A549 (cell line): Measurements from ENCODE around the gene CFAP99. TPM values are rescaled to one million over a fixed set of nuclear protein-coding genes. Genes with fewer than 3 reads are reported as not detected.

Source experiments
- ATAC-seq, 2 experiments: fragments of 200-7000 bp in 1 of 2; fragments of >200 bp in 1 of 2; cut with Nextera tagmentation in 1 of 2; cut with Tn5 transposase in 1 of 2; 3 replicates each; pipeline versions ENCODE4 v1.8.0 to v1.9.1; 2018 to 2020; ENCODE audit warnings: mild to moderate bottlenecking in 1 of 2, moderate library complexity in 1 of 2
- CTCF ChIA-PET: fragments of 300-600 bp; sonication (Branson Sonifier 250); formaldehyde crosslinking; extraction: SDS; loops from one replicate; lab custom pipeline; 2021; ENCODE audit warnings: antibody characterized with exemption, inconsistent platforms; lab: Yijun Ruan, JAX
- POLR2A ChIA-PET: fragments of 350-600 bp; formaldehyde crosslinking; extraction: SDS; loops from one replicate; lab custom pipeline; 2021; ENCODE audit warnings: antibody characterized with exemption, inconsistent platforms; lab: Yijun Ruan, JAX
- DNase-seq, 2 experiments: peaks; one replicate each; pipeline versions ENCODE4 v3.0.0 to v3.0.0-alpha.2; 2011 to 2016; ENCODE audit warnings: low read depth in 1 of 2, low spot score in 1 of 2
- FAIRE-seq: peaks from 2 replicates; lab custom pipeline; 2011; peaks lifted over from hg19 to GRCh38; lab: Jason Lieb, UNC
- H3K27ac ChIP-seq, 2 experiments: fragments of >200 bp; sonication (Bioruptor Twin); formaldehyde crosslinking; 3 replicates each; pipeline ENCODE4 v1.5.1; 2016 to 2017
- H3K4me1 ChIP-seq: fragments of >200 bp; sonication (Bioruptor Twin); formaldehyde crosslinking; 3 replicates; pipeline ENCODE4 v1.6.1; 2016
- H3K4me2 ChIP-seq: fragments of >200 bp; sonication (Bioruptor Twin); formaldehyde crosslinking; 3 replicates; pipeline ENCODE4 v1.6.1; 2016
- H3K4me3 ChIP-seq: fragments of >200 bp; sonication (Bioruptor Twin); formaldehyde crosslinking; 3 replicates; pipeline ENCODE4 v1.5.1; 2016
- H3K9me3 ChIP-seq: fragments of >200 bp; sonication (Bioruptor Twin); formaldehyde crosslinking; 3 replicates; pipeline ENCODE4 v1.6.1; 2016
- ATOH8 ChIP-seq: fragments of 250-450 bp; sonication (Bioruptor Pico); IDR thresholded peaks from 2 replicates; pipeline ENCODE4 v1.5.0; 2020; ENCODE audit warnings: low read depth, mild to moderate bottlenecking, moderate library complexity
- CTCF ChIP-seq: fragments of >200 bp; sonication (Bioruptor Twin); formaldehyde crosslinking; IDR thresholded peaks from 3 replicates; pipeline ENCODE4 v1.5.1; 2016
- EP300 ChIP-seq, 2 experiments: fragments of >200 bp; sonication (Bioruptor Twin); formaldehyde crosslinking; IDR thresholded peaks; 2 replicates in 1 of 2; 3 replicates in 1 of 2; pipeline ENCODE4 v1.6.1; 2016 to 2017
- FOSB ChIP-seq: fragments of 250-450 bp; sonication (Bioruptor Pico); IDR thresholded peaks from 2 replicates; pipeline ENCODE4 v1.5.0; 2020; ENCODE audit warnings: mild to moderate bottlenecking, moderate library complexity
- HOXA7 ChIP-seq: fragments of 250-450 bp; sonication (Bioruptor Pico); IDR thresholded peaks from 2 replicates; pipeline ENCODE4 v1.5.0; 2020; ENCODE audit warnings: mild to moderate bottlenecking, moderate library complexity
- HOXB13 ChIP-seq: fragments of 250-450 bp; sonication (Bioruptor Pico); IDR thresholded peaks from 2 replicates; pipeline ENCODE4 v1.5.0; 2020; ENCODE audit warnings: low read depth, mild to moderate bottlenecking, moderate library complexity
- HOXB5 ChIP-seq: fragments of 250-450 bp; sonication (Bioruptor Pico); IDR thresholded peaks from 2 replicates; pipeline ENCODE4 v1.5.0; 2020; ENCODE audit warnings: mild to moderate bottlenecking, moderate library complexity
- KDM5A ChIP-seq: fragments of 200-600 bp; sonication (generic); IDR thresholded peaks from 2 replicates; pipeline ENCODE4 v1.6.1; 2016; ENCODE audit warnings: antibody characterized with exemption, mild to moderate bottlenecking
- MAX ChIP-seq: IDR thresholded peaks from 2 replicates; pipeline ENCODE4 v1.6.1; 2012
- MAZ ChIP-seq: fragments of 150-350 bp; IDR thresholded peaks from 2 replicates; pipeline ENCODE4 v1.6.1; 2014; ENCODE audit warnings: antibody characterized with exemption, low read depth, low read length, borderline replicate concordance
- MYC ChIP-seq: IDR thresholded peaks from 2 replicates; pipeline ENCODE4 v1.6.1; 2012; ENCODE audit warnings: mild to moderate bottlenecking, inconsistent platforms, low read length, improper control_type of control experiment, borderline replicate concordance
- NFE2L2 ChIP-seq: fragments of 150-350 bp; conservative IDR thresholded peaks from 2 replicates; pipeline ENCODE4 v1.6.1; 2014; ENCODE audit warnings: low read length
- NPAS2 ChIP-seq: fragments of 250-450 bp; sonication (Bioruptor Pico); IDR thresholded peaks from 2 replicates; pipeline ENCODE4 v1.8.0; 2022; ENCODE audit warnings: mild to moderate bottlenecking, moderate library complexity, borderline replicate concordance
- POLR2A ChIP-seq: IDR thresholded peaks from 2 replicates; pipeline ENCODE4 v1.6.1; 2012; ENCODE audit warnings: mild to moderate bottlenecking, low read length
- RARB ChIP-seq: fragments of 250-450 bp; sonication (Bioruptor Pico); IDR thresholded peaks from 2 replicates; pipeline ENCODE4 v1.8.0; 2021; ENCODE audit warnings: mild to moderate bottlenecking, moderate library complexity
- SREBF2 ChIP-seq: fragments of 450-650 bp; IDR thresholded peaks from 2 replicates; pipeline ENCODE4 v1.6.1; 2014; ENCODE audit warnings: mild to moderate bottlenecking, moderate library complexity
- TP53 ChIP-seq: fragments of 250-450 bp; sonication (Bioruptor Pico); IDR thresholded peaks from 2 replicates; pipeline ENCODE4 v1.5.0; 2021; ENCODE audit warnings: mild to moderate bottlenecking, moderate library complexity
- ZNF302 ChIP-seq: fragments of 250-450 bp; sonication (Bioruptor Pico); IDR thresholded peaks from 2 replicates; pipeline ENCODE4 v1.9.0; 2021; ENCODE audit warnings: inconsistent platforms, mild to moderate bottlenecking, moderate library complexity
- WGBS: methylation state at CpG from one replicate; pipeline ENCODE4 v1.1.6; 2017; ENCODE audit errors: missing lambda C conversion rate; 5-methylcytosine and 5-hydroxymethylcytosine counted together
- polyA plus RNA-seq, 4 experiments: library from polyadenylated mRNA; depleted of rRNA in 3 of 4; stranded (reverse); fragments of >200 nt; fragmentation: RNase III in 1 of 4; extraction: RNeasy Plus Mini Kit Qiagen cat#74134 plus additional on column Dnase treatment in 1 of 4; gene quantifications; 2 replicates in 3 of 4; 3 replicates in 1 of 4; pipeline ENCODE4 v1.2.3, GENCODE V29; 2011 to 2017
- TF ChIP-seq, protein P1 (sequence below): fragments of 200-600 bp; sonication (generic); IDR thresholded peaks from 2 replicates; pipeline ENCODE4 v1.6.1; 2016; ENCODE audit warnings: antibody characterized with exemption, mild to moderate bottlenecking, moderate library complexity
- TF ChIP-seq, protein P2 (sequence below): fragments of >200 bp; sonication (Bioruptor Twin); formaldehyde crosslinking; IDR thresholded peaks from 3 replicates; pipeline ENCODE4 v1.6.1; 2016

CFAP99 gene
- polyA plus RNA-seq, 2 of the 4 experiments (the other 2 are of a cell fraction): 0.09 TPM; not detected in 1

DNA sequence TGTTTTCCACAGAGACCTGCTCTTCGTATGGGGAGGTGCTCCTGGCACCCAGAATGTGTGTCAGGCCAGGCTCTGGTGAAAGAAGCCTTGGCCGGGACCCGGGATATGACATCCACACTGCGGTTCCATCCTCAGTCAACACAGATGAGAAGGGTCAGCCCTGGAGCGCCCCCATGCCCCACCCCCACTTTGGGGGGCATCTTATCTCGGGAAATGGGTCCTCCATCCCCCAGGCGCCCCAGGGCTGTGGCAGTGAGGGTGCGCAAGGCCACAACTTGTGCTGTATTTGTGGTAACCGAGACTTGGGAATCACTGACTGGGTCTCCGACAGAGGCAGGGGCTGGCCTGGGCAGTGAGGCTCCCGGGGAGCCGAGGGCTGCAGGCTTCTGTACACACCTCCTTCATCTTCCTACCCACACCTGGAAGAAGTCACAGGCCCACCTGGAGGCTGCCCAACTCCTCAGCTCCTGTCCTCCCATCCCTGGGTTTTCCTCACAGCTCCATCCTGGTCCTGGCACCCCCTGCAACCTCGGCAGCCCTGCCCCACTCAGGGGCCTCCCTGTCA is 8.0 kb downstream of the CFAP99 start (continued):
- no peak for TF ChIP-seq RARB
- TF ChIP-seq, protein P1, sequence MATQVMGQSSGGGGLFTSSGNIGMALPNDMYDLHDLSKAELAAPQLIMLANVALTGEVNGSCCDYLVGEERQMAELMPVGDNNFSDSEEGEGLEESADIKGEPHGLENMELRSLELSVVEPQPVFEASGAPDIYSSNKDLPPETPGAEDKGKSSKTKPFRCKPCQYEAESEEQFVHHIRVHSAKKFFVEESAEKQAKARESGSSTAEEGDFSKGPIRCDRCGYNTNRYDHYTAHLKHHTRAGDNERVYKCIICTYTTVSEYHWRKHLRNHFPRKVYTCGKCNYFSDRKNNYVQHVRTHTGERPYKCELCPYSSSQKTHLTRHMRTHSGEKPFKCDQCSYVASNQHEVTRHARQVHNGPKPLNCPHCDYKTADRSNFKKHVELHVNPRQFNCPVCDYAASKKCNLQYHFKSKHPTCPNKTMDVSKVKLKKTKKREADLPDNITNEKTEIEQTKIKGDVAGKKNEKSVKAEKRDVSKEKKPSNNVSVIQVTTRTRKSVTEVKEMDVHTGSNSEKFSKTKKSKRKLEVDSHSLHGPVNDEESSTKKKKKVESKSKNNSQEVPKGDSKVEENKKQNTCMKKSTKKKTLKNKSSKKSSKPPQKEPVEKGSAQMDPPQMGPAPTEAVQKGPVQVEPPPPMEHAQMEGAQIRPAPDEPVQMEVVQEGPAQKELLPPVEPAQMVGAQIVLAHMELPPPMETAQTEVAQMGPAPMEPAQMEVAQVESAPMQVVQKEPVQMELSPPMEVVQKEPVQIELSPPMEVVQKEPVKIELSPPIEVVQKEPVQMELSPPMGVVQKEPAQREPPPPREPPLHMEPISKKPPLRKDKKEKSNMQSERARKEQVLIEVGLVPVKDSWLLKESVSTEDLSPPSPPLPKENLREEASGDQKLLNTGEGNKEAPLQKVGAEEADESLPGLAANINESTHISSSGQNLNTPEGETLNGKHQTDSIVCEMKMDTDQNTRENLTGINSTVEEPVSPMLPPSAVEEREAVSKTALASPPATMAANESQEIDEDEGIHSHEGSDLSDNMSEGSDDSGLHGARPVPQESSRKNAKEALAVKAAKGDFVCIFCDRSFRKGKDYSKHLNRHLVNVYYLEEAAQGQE: no peak
- no peak for TF ChIP-seq HOXB13 (CRISPR knock-in tag)
- no peak for TF ChIP-seq HOXB5
- TF ChIP-seq POLR2A: no peak

GRCh38 chr4:2427383-2428334 is 8.9 kb downstream of the CFAP99 start:
- TF ChIP-seq HOXB5 (no peak), KDM5A (no peak), SREBF2 (no peak), ZNF302 (no peak), HOXA7 (CRISPR knock-in tag) (no peak), MYC (no peak), CTCF (no peak), MAZ (no peak), MAX (no peak), ATOH8 (no peak), EP300 (IDR thresholded peaks at IDR 0.05) (no peak), FOSB (no peak), HOXB13 (CRISPR knock-in tag) (no peak), TP53 (CRISPR knock-in tag) (no peak), NFE2L2 (no peak), NPAS2 (CRISPR knock-in tag) (no peak)
- TF ChIP-seq, protein P1: no peak
- TF ChIP-seq, protein P2, sequence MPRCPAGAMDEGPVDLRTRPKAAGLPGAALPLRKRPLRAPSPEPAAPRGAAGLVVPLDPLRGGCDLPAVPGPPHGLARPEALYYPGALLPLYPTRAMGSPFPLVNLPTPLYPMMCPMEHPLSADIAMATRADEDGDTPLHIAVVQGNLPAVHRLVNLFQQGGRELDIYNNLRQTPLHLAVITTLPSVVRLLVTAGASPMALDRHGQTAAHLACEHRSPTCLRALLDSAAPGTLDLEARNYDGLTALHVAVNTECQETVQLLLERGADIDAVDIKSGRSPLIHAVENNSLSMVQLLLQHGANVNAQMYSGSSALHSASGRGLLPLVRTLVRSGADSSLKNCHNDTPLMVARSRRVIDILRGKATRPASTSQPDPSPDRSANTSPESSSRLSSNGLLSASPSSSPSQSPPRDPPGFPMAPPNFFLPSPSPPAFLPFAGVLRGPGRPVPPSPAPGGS: no peak
- WGBS: 94% methylated on average over 12 of the region's 23 CpGs
- ATAC-seq (peak in 1 of 2 experiments; percentile 27; a peak in 3 of 6 replicates), FAIRE-seq (no peak), DNase-seq (no peak)
- ChIA-PET POLR2A (no interaction called here), CTCF (interaction anchor here (0.9 to 3.0 kb wide), 6 partner anchors 9 to 35 kb away, joined by 3 to 13 read pairs (median 4); partner anchors contain the start of gene CFAP99)
- Histone ChIP-seq H3K9me3 (no peaks in the 10 kb centered on the region), H3K4me3 (no peak overlapping the region), H3K27ac (peak overlapping the region in 1 of 2 experiments; percentile 34; a peak in 2 of 6 replicates), H3K4me2 (no peak overlapping the region), H3K4me1 (peaks cover 8% of the 10 kb centered on the region)
